Measurements from ENCODE around the gene ZFC3H1. TPM values are rescaled to one million over a fixed set of nuclear protein-coding genes. Genes with fewer than 3 reads are reported as not detected.
A peak's percentile ranks its signal among the peaks of the same experiment; 100 is the strongest.

ZFC3H1 gene, protein sequence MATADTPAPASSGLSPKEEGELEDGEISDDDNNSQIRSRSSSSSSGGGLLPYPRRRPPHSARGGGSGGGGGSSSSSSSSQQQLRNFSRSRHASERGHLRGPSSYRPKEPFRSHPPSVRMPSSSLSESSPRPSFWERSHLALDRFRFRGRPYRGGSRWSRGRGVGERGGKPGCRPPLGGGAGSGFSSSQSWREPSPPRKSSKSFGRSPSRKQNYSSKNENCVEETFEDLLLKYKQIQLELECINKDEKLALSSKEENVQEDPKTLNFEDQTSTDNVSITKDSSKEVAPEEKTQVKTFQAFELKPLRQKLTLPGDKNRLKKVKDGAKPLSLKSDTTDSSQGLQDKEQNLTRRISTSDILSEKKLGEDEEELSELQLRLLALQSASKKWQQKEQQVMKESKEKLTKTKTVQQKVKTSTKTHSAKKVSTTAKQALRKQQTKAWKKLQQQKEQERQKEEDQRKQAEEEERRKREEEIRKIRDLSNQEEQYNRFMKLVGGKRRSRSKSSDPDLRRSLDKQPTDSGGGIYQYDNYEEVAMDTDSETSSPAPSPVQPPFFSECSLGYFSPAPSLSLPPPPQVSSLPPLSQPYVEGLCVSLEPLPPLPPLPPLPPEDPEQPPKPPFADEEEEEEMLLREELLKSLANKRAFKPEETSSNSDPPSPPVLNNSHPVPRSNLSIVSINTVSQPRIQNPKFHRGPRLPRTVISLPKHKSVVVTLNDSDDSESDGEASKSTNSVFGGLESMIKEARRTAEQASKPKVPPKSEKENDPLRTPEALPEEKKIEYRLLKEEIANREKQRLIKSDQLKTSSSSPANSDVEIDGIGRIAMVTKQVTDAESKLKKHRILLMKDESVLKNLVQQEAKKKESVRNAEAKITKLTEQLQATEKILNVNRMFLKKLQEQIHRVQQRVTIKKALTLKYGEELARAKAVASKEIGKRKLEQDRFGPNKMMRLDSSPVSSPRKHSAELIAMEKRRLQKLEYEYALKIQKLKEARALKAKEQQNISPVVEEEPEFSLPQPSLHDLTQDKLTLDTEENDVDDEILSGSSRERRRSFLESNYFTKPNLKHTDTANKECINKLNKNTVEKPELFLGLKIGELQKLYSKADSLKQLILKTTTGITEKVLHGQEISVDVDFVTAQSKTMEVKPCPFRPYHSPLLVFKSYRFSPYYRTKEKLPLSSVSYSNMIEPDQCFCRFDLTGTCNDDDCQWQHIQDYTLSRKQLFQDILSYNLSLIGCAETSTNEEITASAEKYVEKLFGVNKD (N-terminal part only)
- total RNA-seq (2021): 47.4 and 53.4 TPM in 2 replicates
- Bru-seq, nascent RNA: percentile 93 among the genes with signal in this experiment
- BruChase-seq, experiment 1, labeled RNA remaining after a 2-hour chase: percentile 97 among the genes with signal in this experiment
- percentile 73 among the genes with signal in this experiment for BruChase-seq, experiment 2, labeled RNA remaining after a 6-hour chase
- long read RNA-seq, full-length matches to known transcripts: 7 of 11 reads
- long read RNA-seq, partial matches to known transcripts: 2 of 11 reads
- long read RNA-seq, other reads (novel, unspliced or antisense): 2 of 11 reads

- Histone ChIP-seq H3K9me3 (ENCODE audit: insufficient read depth, low read depth) (no peaks in the 10 kb centered on the region), H3K4me3 (peak within 1 kb of the TSS; percentile 70), H3K27ac (peak within 1 kb of the TSS; percentile 94), H2AFZ (peak within 1 kb of the TSS; percentile 79), H3K27me3 (ENCODE audit: insufficient read depth, low read depth) (no peaks in the 10 kb centered on the region), H3F3A (ENCODE audit: insufficient read depth, low read depth) (peaks cover 17% of the 10 kb centered on the region), H3K9me2 (ENCODE audit: insufficient read depth) (no peaks in the 10 kb centered on the region), H3K4me2 (peak within 1 kb of the TSS; percentile 95), H4K20me1 (ENCODE audit: insufficient read depth) (peaks cover 19% of the 10 kb centered on the region), H3K79me2 (ENCODE audit: low read depth) (peaks cover 77% of the 10 kb centered on the region), H3K36me3 (ENCODE audit: low read depth) (peaks cover 16% of the 10 kb centered on the region; the same call in 1 of the 2 replicates), H3K4me1 (replicated peaks; ENCODE audit: insufficient read depth) (peaks cover 16% of the 10 kb centered on the region)
- ChIA-PET CTCF (interaction anchor here (0.5 to 1.5 kb wide), 5 partner anchors 27 to 1846 kb away, joined by 3 to 5 read pairs (median 3); partner anchors contain the start of gene RAB21), POLR2A (ENCODE audit: unreplicated experiment) (interaction anchor here (0.5 to 2.2 kb wide), 7 partner anchors 22 to 573 kb away, joined by 3 to 11 read pairs (median 5); partner anchors contain the start of genes RAB21 and TMEM19)
- peak; percentile 87 to 98 for DNase-seq
- no TSS peak for BruUV-seq (replicated peaks)
- intact Hi-C loops (cut with micrococcal nuclease; ENCODE audit: unreplicated experiment): loop anchor here (1.0 to 5.0 kb wide), 4 partner anchors 23 to 174 kb away; partner anchors contain the start of genes RAB21, TBC1D15 and TMEM19
- TF ChIP-seq EZH2 (IDR thresholded peaks at IDR 0.05; ENCODE audit: low read depth): no peak
- TF ChIP-seq, protein P1, sequence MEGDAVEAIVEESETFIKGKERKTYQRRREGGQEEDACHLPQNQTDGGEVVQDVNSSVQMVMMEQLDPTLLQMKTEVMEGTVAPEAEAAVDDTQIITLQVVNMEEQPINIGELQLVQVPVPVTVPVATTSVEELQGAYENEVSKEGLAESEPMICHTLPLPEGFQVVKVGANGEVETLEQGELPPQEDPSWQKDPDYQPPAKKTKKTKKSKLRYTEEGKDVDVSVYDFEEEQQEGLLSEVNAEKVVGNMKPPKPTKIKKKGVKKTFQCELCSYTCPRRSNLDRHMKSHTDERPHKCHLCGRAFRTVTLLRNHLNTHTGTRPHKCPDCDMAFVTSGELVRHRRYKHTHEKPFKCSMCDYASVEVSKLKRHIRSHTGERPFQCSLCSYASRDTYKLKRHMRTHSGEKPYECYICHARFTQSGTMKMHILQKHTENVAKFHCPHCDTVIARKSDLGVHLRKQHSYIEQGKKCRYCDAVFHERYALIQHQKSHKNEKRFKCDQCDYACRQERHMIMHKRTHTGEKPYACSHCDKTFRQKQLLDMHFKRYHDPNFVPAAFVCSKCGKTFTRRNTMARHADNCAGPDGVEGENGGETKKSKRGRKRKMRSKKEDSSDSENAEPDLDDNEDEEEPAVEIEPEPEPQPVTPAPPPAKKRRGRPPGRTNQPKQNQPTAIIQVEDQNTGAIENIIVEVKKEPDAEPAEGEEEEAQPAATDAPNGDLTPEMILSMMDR (conservative IDR thresholded peaks at IDR 0.05): no peak; the same call in 1 of the 2 replicates
Measured at GRCh38 chr12:71663561-71664410, at the start of gene ZFC3H1, which contains the start of gene THAP2. ZFC3H1 (minus strand) TSS chr12:71663848; CDS start chr12:71663610, 238 bp downstream. THAP2 (plus strand) TSS chr12:71664301; CDS start chr12:71664510, 209 bp downstream.

- H3K27ac ChIP-seq: peak overlapping the region; percentile 93
- H3K9me3 ChIP-seq (ENCODE audit: insufficient read depth, low read depth): peaks cover 7% of the 10 kb centered on the region; the same call in 1 of the 2 replicates
- peak overlapping the region; percentile 57 for H3K4me2 ChIP-seq
- DNase-seq: peak; percentile 66 to 90
- BruUV-seq (replicated peaks): TSS peak; percentile 13
- CTCF ChIA-PET: no interaction called here
- H4K20me1 ChIP-seq (ENCODE audit: insufficient read depth): no peaks in the 10 kb centered on the region
- no peaks in the 10 kb centered on the region for H3K36me3 ChIP-seq (ENCODE audit: low read depth)
- H3F3A ChIP-seq (ENCODE audit: insufficient read depth, low read depth): peaks cover 24% of the 10 kb centered on the region
- intact Hi-C loops (cut with micrococcal nuclease; ENCODE audit: unreplicated experiment): loop anchor here (10.0 kb wide), 1 partner anchor 1164 kb away; no protein-coding TSS in a partner anchor
- POLR2A ChIA-PET (ENCODE audit: unreplicated experiment): no interaction called here
- peaks cover 21% of the 10 kb centered on the region for H3K4me1 ChIP-seq (replicated peaks; ENCODE audit: insufficient read depth)
- peak overlapping the region; percentile 65 for H2AFZ ChIP-seq
- TF ChIP-seq, protein P1 (conservative IDR thresholded peaks at IDR 0.05): no peak
- no peak for TF ChIP-seq EZH2 (IDR thresholded peaks at IDR 0.05; ENCODE audit: low read depth)
- H3K27me3 ChIP-seq (ENCODE audit: insufficient read depth, low read depth): no peaks in the 10 kb centered on the region
- H3K9me2 ChIP-seq (ENCODE audit: insufficient read depth): no peaks in the 10 kb centered on the region
- H3K79me2 ChIP-seq (ENCODE audit: low read depth): no peaks in the 10 kb centered on the region
- 0 out of 2 replicates have a peak overlapping the region, but pooled peaks have one; percentile 4 for H3K4me3 ChIP-seq
Measured at GRCh38 chr12:71710276-71711125, 46.9 kb upstream of the ZFC3H1 start.
